ENCODE results near the gene EPDR1. TPM values are rescaled to one million over a fixed set of nuclear protein-coding genes. Genes with fewer than 3 reads are reported as not detected.

EPDR1 gene
- polyA plus RNA-seq, 1 donor = 102 TPM

DNA sequence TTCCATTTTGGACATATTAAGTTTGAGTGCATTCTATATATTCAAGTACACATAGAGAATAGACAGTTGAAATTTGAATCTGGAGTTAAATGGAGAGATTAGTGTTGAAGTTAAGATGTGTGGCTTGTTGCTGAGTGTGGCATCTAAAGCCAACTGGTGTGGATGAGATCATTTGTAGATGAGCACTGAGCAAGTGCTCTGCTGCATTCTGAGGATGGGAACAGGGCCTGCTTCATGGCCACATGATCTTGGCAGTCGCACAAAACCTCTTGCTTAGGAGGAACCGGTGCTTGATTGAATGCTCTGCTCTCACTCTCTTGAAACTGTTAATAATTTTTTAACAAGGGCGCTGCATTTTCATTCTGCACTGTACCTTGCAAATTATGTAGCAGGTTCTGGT, 62.0 kb downstream of the EPDR1 start:
- no peak for DNase-seq

DNA sequence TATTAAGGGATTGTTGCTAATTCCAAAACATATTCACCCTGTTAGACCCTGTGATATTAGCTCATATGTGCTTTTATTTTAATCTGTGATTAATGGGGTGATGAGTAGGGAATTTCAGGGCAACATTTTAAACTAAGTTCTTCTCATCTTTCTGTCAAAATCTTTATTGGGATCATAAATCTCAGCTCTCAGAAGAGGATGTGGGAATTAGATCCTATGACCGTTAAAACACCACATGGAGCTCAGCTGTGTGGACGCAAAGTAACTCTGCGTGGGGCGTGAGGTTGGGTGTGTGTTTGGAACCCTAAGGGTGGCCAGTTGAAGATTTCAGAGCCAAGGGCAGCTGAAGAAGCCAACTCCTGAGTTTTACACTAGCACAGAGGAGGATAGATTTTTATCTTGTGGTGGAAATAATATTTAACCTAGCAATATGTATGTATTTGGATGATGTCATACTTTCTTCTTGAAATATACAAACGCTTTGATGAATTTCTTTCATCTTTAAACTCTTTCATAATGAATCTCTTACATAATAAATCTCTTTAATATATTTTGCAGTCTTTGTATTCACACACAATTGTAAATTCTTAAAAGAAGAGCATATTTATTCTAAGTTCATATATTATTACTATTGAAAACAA, 64.4 kb downstream of the EPDR1 start:
- DNase-seq = no peak

DNA sequence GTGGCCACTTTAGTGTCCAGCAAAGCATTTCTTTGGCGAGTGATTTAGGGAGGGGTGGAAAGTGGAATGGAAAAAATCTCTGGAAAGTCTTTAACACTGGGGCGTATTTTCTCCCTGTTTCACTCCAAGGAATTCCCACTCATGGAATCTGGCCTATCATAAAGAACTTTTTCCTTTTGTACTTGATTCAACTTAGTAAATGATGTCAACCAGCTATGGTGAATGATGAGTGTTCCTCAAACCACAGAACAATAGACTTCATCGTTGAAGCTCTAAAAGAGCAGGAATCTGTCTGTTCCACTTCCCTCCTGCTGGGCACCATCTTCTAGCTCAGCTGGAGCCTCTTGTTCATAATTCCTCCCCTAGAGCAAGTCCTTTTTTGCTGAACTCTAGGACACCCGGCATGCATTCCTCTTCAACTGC, 66.5 kb downstream of the EPDR1 start:
- DNase-seq = no peak

DNA sequence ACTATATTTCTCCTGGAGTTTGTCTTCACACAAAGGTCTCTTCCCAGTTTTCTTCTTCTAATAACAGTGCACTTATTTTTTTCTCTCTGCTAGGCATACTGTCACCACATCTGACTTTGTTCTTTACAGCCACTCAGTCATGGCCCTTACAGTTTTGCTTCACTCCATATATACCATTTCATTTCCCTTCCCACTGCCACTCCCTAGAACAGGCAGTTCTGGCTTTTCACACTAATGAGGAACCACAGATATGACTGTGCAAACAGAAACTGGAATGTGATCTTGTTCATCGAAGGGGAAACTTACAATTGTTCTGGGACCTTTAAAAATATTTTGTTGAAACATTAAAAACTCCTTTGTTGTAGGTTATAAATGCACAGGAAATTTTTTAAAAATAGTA, 67.3 kb downstream of the EPDR1 start:
- DNase-seq = no peak

DNA sequence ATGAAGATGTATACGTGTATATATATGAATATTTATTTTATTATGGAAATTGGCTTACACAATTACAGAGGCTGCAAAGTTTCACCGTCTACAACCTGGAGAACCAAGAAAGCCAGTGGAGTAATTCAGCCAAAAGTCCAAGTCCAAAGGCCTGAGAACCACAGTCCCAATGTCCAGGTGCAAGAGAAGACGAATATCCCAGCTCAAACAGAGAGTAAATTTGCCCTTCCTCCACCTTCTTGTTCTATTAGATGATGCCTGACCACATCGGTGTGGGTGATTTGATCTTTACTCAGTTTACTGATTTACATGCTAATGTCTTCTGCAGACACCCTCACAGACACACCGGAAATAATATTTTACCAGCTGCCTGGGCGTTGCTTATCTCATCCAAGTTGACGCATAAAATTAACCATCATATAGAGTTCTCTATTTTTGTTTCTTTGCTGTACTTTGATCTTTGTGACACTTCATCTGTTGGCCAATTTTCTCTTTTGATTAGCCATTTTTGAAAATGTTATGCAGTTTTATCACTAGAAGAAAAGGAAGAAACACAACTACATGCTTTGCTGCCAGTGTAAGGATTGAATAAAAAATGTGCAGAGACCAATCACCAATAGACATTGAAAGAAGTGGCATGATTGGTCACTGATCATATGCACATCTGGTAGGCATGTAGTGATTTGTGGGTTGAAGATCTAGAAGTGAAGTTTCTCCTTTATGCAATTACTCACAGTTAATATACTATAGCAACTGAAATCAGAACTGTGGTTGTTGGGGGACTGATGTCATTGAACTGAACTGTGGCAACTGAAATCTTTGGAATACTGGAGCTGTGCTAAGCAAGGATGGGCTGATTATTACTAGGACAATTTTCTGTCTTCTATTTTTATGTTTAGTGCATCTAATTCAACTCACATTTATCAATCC, 68.5 kb downstream of the EPDR1 start:
- no peak for DNase-seq

DNA sequence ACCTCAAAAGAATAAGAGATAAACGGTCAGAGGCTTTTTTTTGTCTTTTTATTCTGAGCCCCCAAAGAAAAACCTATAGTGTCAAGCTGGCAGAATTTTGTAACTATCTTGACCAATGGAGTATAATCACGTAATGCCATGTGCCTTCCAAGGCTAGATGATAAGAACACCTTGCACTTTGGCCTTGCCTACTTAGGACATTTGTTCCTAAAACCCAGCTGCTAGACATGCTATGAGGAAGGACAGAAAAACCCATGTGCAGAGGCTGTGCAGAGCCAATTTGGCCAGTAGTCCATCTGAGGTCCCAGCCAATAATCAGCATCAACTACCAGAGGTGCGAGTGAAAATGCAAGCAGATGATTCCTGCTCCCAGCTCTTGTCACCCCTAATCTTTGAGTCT, 69.9 kb downstream of the EPDR1 start:
- DNase-seq = no peak

DNA sequence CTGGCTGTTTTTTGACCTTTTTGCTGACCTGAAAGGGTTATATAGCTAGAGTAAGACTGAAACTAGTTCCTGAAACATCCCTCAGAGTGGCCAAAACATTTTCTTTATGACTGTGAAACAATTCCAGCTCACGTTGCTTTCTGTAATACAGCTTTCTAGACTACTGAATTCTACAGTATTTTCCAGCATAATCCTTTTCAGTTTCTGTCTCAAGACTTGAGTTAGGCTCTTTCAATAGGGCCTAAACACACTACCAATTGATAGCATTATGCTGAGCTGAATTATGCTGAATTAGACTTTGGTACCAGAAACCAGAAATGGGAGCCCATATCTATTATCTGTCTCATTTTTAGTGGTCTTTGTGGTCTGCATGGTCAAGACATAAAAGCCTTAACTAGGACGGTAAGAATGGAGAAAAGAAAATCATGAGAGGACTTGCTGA, 72.6 kb downstream of the EPDR1 start:
- no peak for DNase-seq

DNA sequence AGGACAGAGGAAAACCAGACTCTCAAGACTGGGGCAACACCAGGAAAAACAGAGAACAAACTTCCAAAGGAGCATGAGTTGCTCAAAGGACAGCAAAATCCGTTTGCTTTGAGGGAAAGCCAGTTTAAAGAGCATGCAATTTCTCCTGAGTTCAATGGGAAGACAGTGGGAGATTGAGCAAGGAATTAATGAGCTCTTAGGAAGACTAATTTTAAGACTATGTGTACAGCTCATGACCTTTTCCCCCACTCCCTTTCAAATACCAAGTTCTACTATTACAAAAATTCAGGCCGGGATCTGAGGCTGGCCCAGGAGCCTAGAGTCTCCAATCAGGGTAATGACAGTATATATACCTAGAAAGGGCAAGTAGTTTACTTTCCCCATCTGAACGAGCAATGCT, 79.2 kb downstream of the EPDR1 start:
- DNase-seq = no peak

DNA sequence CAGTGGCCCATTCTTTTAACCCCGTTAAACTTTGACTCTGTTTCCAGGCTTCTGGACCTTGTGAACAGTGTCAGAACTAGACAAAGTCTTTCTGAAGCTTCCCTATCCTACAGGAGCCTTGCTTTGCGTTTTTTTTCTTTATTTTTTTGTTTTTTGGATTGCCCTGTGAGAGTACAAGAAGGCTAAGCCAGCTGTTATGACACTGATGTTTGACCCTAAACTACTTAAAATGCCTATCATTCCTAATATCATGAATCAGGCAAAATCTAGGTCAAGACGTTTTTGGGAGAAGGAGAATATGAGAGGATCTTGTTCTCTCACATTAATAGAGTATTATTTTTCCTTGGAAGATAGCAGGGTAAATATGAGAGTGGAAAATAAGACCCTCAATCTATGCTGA, 79.8 kb downstream of the EPDR1 start:
- no peak for DNase-seq

Other genes starting within 250 kb of the EPDR1 start
- 0.28 TPM for gene GPR141, start 236.9 kb upstream of the EPDR1 start, polyA plus RNA-seq (ENCODE audit: insufficient read length)
- not detected for gene NME8, start 72.0 kb upstream of the EPDR1 start, polyA plus RNA-seq (ENCODE audit: insufficient read length)
- gene SFRP4, start 3.8 kb upstream of the EPDR1 start, polyA plus RNA-seq (ENCODE audit: insufficient read length) = 7.8 TPM

All from hindlimb muscle (tissue), 1 donor.